NCI-H2227 (cell line): ENCODE data around the gene NECAP2.
"Not testable (repeated sequence)": the region's sequence is repeated elsewhere in the genome, so short reads cannot be mapped to it uniquely, and the experiment has no call there.

Experiments
- DNase-seq: peaks from one replicate; lab custom pipeline; 2025; ENCODE audit not compliant: unreplicated experiment; lab: John Stamatoyannopoulos, UW

Gene NECAP2

DNA sequence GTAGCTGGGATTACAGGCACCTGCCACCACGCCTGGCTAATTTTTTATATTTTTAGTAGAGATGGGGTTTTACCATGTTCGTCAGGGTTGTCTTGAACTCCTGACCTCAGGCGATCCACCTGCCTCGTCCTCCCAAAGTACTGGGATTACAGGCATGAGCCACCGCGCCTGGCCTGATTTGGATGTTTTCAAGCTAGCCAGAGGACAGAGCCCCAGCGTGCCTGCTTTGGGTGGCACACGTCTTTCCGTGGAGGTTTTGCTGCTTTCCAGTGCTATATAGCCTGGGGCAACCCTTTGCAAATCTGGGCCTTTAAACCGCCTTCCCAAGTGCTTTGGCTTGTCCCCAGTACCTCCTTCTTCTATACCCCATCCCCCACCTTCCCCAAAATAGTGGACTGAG, 15.6 kb downstream of the NECAP2 start:
- not testable (repeated sequence) for DNase-seq

- no peak for DNase-seq
Observed at GRCh38 chr1:16458831-16459230, 18.3 kb downstream of the NECAP2 start.

DNA sequence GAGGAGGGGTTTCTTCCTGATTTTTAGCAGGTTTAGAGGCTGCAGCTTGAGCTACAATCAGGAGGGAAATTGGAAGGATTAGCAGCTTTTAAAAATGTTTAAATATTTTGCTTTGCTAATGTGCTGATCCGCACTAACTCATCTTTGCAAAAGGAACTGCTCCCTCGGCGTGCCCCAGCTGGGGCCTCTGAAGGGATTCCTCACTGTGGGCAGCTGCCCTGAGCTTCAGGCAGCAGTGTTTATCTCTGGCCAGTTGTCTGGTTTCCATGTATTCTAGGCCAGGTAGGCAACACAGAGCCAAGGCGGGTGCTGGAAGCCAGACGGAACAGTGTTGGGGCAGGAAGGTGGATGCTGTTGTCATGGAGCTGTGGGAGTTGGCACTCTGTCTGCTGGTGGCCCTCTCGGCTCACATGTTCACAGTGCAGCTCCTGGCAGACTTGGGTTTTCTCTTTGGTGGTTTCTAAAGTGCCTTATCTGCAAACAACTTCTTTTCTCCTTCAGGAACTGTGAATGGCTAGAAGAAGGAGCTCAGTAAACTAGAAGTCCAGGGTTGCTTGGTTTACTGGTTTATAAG, 18.9 kb downstream of the NECAP2 start:
- DNase-seq = no peak

- no peak for DNase-seq
Observed at GRCh38 chr1:16461681-16462080, 21.2 kb downstream of the NECAP2 start.

DNA sequence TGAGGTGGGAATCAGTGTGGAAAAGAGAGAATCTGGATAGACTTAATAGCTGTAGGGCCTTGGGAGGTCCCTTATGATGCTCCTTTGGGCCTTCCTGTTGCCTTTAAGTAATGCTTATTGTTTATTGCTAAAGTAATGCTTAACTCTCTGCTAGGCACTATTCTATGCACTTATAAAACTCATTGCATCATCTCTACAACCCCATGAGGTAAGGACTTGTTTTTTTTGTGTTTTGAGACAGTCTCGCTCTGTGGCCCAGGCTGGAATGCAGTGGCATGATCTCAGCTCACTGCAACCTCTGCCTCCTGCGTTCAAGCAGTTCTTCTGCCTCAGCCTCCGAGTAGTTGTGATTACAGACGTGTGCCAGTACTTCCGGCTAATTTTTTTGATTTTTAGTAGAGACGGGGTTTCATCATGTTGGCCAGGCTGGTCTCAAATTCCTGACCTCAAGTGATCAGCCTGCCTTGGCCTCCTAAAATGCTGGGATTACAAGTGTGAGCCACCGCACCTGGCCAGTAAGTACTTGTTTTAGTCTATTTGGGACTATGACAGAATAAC, 22.3 kb downstream of the NECAP2 start:
- DNase-seq = no peak

DNA sequence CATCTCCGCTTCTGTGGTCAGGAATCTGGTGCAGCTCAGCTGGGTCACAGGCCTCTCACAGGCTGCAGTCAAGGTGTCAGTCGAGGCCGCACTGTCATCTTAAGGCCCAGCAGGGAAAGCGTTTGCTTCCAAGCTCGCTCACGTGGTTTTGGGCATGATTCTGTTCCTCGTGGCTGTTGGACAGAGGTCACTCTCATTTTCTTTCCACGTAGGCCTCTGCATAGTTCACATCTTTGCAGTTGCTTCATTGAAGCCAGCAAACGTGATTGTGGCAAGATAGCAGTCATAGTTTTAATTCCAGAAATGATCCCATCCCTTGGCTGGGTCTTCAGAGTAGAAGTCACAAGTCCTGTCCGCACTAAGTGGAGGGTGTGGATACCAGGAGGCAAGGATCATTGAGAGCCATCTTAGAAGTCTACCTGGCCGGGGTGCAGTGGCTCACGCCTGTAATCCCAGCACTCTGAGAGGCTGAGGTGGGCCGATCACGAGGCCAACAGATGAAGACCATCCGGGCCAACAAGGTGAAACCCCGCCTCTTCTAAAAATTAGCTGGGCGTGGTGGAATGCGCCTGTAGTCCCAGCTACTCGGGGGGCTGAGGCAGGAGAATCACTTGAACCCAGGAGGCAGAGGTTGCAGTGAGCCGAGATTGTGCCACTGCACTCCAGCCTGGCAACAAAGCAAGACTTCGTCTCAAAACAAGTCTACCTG, 24.5 kb downstream of the NECAP2 start:
- DNase-seq = no peak

GRCh38 chr1:16468558-16468957, 28.0 kb downstream of the NECAP2 start:
- no peak for DNase-seq

DNA sequence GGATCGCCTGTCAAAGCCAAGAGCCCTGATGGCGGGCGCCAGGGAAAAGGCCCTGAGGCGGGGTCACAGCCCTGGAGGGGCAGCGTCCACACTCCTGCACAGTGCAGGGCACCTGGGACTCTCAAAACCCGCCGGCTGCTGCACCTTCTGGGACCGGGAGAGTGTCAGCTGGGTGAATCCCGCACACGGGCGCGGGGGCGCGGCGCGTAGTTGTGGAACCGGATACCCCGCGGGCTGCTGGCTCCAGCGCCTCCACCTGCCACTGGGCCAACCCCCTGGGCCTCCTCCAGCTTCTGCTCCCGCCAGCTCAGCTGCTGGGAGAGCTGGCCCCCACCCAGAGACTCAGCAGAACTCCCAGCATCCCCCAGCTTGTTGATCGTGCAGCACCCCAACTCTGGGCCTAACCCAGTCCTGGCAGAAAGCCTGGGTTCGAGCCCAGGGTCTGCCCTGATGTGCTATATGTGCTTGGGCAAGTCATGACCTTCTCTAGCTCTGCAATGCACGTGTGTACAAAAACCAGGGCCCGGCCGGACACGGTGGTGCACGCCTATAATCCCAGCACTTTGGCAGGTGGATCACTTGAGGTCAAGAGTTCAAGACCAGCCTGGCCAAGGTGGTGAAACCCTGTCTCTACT, 33.8 kb downstream of the NECAP2 start:
- no peak for DNase-seq

DNA sequence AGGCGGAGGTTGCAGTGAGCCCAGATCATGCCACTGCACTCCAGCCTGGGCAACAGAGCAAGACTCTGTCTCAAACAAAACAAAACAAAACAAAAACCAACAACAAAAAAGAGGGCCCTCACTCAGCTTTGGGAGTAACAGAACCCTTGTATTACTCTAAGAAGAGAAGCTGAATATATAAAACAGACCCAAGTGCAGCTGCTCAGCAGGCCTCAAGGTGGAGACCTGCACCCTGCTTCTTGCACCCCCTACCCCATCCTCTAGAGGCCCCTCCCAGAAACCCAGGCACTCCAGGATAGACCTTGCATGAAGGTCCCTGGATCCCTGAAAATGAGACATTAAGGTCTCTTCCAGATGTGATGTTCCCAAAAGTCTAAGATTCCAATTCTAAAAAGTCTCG, 34.4 kb downstream of the NECAP2 start:
- DNase-seq = not testable (repeated sequence)

- not testable (repeated sequence) for DNase-seq
Observed at GRCh38 chr1:16475771-16476770, 35.5 kb downstream of the NECAP2 start.

GRCh38 chr1:16478091-16478490, 37.6 kb downstream of the NECAP2 start:
- no peak for DNase-seq

GRCh38 chr1:16483146-16483545, 42.6 kb downstream of the NECAP2 start:
- not testable (repeated sequence) for DNase-seq

DNA sequence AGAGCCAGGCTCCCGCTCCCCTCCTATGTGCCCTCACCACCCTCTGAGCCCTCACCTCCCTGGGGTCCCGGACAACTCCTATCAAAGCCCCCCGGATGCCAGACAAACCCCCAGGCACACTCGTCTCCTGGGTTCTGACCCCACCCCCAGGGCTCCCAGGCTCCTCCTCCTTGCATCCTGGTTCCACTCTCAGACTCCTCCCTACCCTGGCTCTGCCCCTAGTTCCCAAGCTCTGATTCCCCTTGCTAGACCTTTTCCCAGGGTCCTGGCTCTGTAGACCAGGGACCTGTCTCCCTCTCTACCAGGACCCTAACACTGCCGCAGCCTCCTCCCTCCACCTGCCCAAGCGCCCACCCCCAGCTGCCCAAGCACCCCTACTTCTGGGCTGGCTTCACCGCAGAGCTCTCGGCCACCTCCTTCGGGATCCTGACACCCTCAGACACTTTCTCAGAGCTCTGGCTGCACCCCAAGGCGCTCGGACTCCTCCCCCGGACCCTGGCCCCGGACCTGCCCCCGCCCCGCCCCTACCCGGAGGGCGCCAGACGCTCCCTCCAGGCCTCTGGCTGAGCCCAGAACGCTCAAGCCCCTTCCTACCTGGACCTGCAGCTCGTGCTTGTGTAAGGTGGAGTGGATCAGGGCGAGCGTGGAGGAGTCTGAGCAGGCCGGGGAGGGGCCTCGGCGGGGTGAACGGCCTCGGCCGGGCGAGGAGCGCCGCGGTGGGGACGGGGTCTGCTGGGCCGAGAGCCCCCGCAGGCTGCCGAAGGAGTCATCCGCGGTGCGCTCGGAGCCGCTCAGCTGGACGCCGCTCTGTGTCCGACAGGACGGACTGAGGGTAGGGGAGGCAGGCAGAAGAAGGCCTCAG, 43.3 kb downstream of the NECAP2 start:
- not testable (repeated sequence) for DNase-seq

- no peak for DNase-seq
Observed at GRCh38 chr1:16484501-16484835, 43.9 kb downstream of the NECAP2 start.

DNA sequence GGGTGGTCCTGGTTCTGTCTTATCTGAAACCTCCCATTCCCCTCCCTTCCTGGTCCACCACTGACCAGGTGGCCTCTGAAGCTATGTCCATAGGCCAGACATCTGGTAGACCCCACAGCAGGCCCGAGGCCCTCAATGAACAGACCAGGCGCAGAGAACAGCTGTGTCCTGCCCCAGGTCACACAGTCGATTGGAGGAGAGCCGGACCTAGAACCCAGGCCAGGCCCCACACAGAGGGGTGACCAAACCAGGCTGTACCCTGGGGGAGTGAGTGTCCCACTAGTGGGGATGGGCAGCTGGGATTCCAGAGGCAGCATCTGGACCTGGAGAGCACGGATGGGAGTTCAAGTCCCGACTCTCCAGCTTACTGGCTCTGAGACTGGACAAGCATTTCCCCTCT, 44.4 kb downstream of the NECAP2 start:
- no peak for DNase-seq

- DNase-seq = not testable (repeated sequence)
Observed at GRCh38 chr1:16486316-16486715, 45.8 kb downstream of the NECAP2 start.

DNA sequence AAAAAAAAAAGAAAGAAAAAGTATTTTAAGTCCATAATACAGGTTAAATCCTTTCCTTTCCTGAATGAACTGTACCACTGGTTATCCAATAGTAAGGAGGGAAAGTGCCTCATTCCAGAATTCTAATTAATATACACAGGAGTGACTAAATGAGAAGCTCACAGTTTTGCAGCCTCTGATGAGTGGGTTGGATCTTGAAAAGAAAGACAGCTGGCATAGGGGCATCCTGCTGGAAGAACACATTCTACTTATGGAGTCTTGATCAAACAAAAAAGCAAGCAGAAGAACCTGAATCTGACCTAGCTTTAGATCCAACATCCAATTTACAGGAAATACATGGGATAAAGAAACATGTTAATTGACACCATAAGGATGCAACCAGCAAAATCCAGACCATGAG, 46.5 kb downstream of the NECAP2 start:
- not testable (repeated sequence) for DNase-seq

DNA sequence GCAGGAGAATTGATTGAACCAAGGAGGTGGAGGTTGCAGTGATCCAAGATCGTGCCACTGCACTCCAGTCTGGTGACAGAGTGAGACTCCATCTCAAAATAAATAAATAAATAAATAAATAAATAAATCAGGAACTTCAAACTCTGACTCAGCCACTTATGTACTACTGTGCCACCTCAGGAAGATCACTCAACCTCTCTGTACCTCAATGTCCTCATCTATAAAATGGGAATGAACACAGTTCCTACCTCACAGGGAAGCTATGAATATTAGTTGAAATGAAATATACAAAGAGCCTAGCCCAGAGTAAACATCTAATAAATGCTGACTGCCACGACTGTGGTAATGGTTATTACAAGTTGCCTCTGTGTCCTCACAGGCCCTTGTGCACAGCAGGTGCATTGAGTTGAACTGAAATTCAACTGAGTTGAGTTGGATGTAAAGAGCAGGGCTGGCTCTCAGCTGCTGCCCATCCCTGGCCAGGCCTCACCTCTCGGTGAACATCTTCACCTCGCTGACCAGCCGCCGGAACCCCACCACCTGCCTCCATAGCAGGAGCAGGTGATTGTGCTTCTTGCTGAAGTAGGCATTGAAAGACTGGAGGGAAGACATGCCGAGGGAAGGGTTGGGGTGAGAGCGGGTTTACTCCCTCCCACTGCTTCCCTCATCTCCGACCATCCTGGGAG, 48.8 kb downstream of the NECAP2 start:
- not testable (repeated sequence) for DNase-seq

GRCh38 chr1:16491056-16491675, 50.6 kb downstream of the NECAP2 start:
- DNase-seq = no peak
